SH-SY5Y (cell line): ENCODE measurements around the gene POLK.

Experiments
- GATA2 ChIP-seq: IDR thresholded peaks from 2 replicates; pipeline ENCODE4 v1.6.1; 2011; ENCODE audit warnings: mild to moderate bottlenecking, low read depth, low read length
- GATA3 ChIP-seq: IDR thresholded peaks from 2 replicates; pipeline ENCODE4 v1.6.1; 2011; ENCODE audit warnings: low read depth, mild to moderate bottlenecking, low read length, moderate library complexity

- TF ChIP-seq GATA2, result no peak
- no peak for TF ChIP-seq GATA3
Observed at GRCh38 chr5:75568202-75568601, 56.5 kb downstream of the POLK start.
